Stimulated activated naive CD8-positive, alpha-beta T cell treated with anti-CD3 and anti-CD28 coated beads, Interleukin-15, Interleukin-2, amounts not matched to agents 100 ng/mL and 50 ng/mL, for 24 hours (primary cell): ENCODE results near the gene VAC14.
"Not testable (repeated sequence)": the region's sequence is repeated elsewhere in the genome, so short reads cannot be mapped to it uniquely, and the experiment has no call there.

Experiments used
- H3K27ac Mint-ChIP-seq: one replicate; pipeline ENCODE4 v1.8.0; 2021; ENCODE audit warnings: mild to moderate bottlenecking, mixed read lengths
- H3K27me3 Mint-ChIP-seq: one replicate; pipeline ENCODE4 v1.8.0; 2021; ENCODE audit warnings: mixed read lengths
- H3K36me3 Mint-ChIP-seq: one replicate; pipeline ENCODE4 v1.8.0; 2021; ENCODE audit warnings: low read depth, mixed read lengths
- H3K4me1 Mint-ChIP-seq: one replicate; pipeline ENCODE4 v1.8.0; 2021; ENCODE audit warnings: low read depth, mixed read lengths
- H3K4me3 Mint-ChIP-seq: one replicate; pipeline ENCODE4 v1.8.0; 2021; ENCODE audit warnings: mild to moderate bottlenecking, mixed read lengths
- H3K9me3 Mint-ChIP-seq: one replicate; pipeline ENCODE4 v1.8.0; 2021; ENCODE audit warnings: mixed read lengths

The VAC14 gene

DNA sequence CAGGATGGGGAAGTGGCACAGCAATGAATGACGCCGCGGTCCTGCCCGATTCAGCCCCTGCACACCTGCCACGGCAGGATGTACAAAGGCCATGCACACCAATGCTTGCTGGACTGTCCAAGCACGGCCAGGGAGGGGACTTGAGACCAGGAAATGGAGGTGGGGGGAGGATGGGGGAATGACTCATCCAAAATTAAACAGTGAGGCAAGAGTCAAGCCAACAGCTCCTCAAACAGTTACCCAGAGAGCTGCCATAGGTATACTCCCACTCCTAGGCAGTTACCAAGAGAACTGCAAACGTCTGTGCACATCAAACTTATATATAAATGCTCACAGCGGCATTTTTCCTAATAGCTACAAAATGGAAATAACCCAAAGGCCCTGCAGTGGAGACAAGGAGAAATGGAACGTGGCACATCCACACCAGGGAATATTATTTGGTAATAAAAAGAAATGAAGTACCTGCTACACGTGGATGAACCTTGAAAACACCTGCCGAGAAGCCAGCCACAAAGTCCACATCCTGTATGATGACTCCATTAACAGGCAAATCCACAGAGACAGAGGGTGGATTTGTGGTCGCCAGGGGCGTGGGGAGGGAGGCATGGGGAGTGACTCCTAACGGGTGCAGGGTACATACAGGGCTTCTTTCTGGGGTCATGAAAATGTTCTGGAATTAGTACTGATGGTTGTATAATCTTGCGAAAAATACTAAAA, 54.1 kb downstream of the VAC14 start:
- Mint-ChIP-seq H3K9me3 (no peaks in the 10 kb centered on the region), H3K4me3 (no peak overlapping the region), H3K27me3 (no peaks in the 10 kb centered on the region), H3K36me3 (peaks cover 16% of the 10 kb centered on the region), H3K27ac (peak overlapping the region; percentile 79), H3K4me1 (peaks cover 28% of the 10 kb centered on the region)

DNA sequence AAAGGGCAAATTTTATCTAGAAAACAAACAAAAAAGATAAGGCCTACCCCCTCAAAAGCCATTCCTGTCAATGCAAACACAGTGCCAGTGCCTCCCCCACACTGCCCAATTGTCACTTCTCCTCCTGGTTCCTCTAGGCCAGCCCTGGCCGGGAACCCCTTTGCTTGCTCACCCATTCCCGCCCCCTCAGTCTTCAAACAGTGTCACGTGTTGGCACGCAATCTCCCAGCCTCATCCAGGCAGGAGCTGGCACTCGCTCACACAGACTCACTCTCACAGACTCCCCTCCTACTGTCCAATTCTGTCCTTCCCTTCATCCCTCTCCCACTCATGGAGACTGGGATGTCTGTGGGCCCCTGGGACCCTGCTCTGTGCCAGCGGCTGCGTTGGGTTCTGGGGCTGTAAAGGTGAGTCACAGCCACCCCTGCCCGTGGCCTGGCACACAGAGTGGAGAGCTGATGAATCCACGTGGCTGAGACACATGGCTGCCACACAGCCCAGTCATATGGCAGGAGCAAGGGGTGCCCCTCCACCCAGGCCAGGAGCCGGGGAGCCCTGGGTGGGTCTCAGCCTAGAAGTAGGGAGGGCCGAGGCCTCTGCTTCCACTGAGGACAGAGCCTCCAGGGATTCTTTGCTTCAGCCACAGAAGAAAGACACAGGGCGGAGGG, 54.8 kb downstream of the VAC14 start:
- H3K4me1 Mint-ChIP-seq, result peaks cover 34% of the 10 kb centered on the region
- H3K36me3 Mint-ChIP-seq, result peaks cover 22% of the 10 kb centered on the region
- no peaks in the 10 kb centered on the region for H3K27me3 Mint-ChIP-seq
- H3K4me3 Mint-ChIP-seq, result no peak overlapping the region
- peak overlapping the region; percentile 79 for H3K27ac Mint-ChIP-seq
- no peaks in the 10 kb centered on the region for H3K9me3 Mint-ChIP-seq

DNA sequence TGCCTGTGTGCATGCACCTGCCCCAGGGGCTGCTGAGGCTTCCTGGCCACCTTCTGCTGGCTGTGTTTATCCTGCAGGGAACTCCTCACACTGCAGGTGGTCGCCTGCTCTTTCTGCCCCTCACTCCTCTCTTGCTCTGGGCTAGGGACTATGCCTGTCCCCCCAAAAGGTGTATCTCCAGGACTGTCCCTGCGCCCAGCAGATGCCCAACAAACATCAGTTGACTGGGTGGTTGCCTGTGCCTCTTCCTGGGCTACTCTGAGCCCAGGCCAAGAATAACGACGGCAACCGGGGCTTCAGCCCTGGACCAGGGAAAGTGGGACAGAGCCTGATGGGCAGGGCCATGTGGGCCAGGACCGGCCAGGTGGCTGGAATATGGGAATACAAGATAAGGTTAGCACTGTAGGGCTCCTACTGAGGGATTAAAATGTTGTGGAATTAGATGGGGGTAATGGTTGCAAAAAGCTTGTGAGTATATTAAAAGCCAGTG, 55.4 kb downstream of the VAC14 start:
- no peak overlapping the region for H3K4me3 Mint-ChIP-seq
- no peaks in the 10 kb centered on the region for H3K9me3 Mint-ChIP-seq
- H3K27me3 Mint-ChIP-seq, result no peaks in the 10 kb centered on the region
- peaks cover 40% of the 10 kb centered on the region for H3K4me1 Mint-ChIP-seq
- H3K27ac Mint-ChIP-seq, result no peak overlapping the region
- peaks cover 26% of the 10 kb centered on the region for H3K36me3 Mint-ChIP-seq

DNA sequence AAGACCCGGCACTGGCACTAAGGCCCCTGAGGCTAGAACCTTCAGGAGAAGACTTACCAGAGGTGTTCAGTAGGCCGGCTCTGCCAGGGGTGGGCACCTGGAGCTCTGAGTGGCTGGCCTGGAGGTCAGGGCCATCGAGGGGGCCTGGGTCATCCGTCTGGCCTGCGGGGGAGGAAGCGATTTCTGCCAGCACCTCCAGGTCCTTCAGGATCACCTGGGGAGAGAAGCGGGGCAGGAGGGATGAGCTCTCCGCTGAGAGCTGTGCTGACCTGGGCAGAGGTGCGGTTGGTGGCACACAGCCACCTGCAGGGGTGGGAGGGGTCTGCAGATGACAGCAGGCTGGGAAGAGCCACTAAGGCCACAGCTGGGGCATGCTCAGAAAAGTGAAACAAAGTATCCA, 56.6 kb downstream of the VAC14 start:
- Mint-ChIP-seq H3K27me3 (no peaks in the 10 kb centered on the region), H3K9me3 (no peaks in the 10 kb centered on the region), H3K36me3 (peaks cover 26% of the 10 kb centered on the region), H3K4me1 (peaks cover 52% of the 10 kb centered on the region), H3K27ac (no peak overlapping the region), H3K4me3 (no peak overlapping the region)

DNA sequence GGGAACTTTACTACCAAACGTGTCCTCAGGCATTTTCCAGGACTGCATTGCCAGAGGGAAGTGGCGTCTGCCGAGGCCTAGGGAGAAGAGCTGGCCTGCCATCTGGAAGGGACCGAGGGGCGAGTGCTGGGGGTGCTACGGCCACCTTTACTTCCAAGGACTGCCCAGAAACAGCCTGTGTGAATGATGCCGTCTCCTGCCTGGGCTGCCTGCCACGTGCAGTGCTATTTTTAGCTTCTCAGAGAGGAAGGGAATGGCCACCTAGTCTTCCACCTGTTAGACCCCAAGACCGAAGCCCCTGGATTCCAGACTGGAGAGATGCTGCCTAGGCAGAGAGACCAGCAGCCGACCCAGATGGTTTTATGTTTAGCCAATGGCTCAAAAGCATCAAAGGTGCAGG, 57.2 kb downstream of the VAC14 start:
- Mint-ChIP-seq H3K27me3 (no peaks in the 10 kb centered on the region), H3K36me3 (peaks cover 29% of the 10 kb centered on the region), H3K27ac (no peak overlapping the region), H3K9me3 (no peaks in the 10 kb centered on the region), H3K4me3 (no peak overlapping the region), H3K4me1 (peaks cover 58% of the 10 kb centered on the region)

DNA sequence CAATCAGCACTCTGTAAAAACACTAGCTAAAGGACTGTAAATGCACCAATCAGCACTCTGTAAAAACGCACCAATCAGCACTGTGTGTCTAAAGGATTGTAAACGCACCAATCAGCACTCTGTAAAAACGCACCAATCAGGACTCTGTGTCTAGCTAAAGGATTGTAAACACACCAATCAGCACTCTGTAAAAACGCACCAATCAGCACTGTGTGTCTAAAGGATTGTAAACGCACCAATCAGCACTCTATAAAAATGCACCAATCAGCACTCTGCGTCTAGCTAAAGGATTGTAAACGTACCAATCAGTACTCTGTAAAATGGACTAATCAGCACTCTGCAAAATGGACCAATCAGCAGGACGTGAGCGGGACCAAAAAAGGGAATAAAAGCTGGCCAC, 58.0 kb downstream of the VAC14 start:
- not testable (repeated sequence) for H3K9me3 Mint-ChIP-seq, H3K27me3 Mint-ChIP-seq, H3K27ac Mint-ChIP-seq, H3K4me3 Mint-ChIP-seq
- H3K4me1 Mint-ChIP-seq, result peaks cover 63% of the 10 kb centered on the region
- peaks cover 29% of the 10 kb centered on the region for H3K36me3 Mint-ChIP-seq

DNA sequence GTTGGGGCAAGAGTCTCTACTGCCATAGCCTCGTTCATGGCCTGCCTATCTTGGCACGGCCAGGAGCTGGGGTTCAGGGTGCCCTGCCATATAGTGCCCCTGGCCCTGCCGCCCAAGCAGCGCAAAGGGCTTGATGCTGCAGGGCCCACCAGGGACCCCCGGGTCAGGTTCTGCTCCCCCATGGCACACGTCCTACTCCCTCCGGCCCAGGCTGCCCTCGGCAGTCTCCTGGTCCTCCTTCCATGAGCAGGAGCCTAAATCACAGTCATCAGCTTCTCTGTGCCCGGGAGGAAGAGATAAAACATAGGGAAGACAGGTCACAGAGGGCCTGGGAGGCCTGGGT, 59.2 kb downstream of the VAC14 start:
- Mint-ChIP-seq H3K9me3 (no peaks in the 10 kb centered on the region), H3K36me3 (peaks cover 29% of the 10 kb centered on the region), H3K27ac (peak overlapping the region; percentile 82), H3K27me3 (no peaks in the 10 kb centered on the region), H3K4me1 (peaks cover 63% of the 10 kb centered on the region), H3K4me3 (no peak overlapping the region)

DNA sequence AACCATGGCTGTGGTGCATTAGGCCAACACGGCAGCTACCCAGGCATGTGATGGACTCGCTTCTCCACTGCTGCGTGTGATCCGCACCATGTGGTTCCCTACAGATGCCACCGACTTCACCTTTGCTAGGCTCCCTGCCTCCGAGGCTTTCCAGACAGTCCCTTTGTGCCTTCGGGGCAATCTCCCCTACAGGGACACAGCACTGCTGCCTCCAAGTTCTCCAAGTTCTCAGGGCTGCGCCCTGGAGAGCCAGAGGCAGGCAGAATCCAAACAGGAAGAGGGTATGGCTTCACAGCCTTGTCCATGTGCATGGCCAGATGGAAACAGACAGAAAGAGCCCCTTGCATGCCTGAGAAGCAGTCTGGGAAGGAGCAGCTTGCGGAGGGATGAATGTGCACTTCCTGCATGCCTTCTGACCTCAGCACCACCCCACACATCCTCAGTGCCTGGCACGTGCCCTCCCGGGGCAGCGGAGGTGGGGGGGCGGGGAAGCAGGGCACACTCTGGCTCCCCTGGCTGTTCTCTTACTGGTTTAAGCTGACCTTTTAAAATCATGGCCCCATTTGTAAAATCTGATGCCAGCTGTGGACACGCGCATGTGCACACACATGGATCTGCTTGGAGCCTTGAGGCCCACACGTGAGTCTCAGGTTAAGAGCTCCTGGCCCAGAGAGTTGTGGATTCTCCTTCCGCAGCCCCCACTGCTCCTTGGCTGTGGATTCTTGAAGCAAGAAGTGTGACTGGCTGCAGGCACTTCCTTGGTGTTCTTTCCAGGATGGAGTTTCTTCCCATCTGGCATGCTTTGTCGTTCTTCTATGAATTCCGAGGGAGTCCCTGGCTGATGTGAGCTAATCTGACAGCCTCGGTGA, 59.8 kb downstream of the VAC14 start:
- Mint-ChIP-seq H3K36me3 (peaks cover 29% of the 10 kb centered on the region), H3K27me3 (no peaks in the 10 kb centered on the region), H3K9me3 (no peaks in the 10 kb centered on the region), H3K27ac (peak overlapping the region; percentile 82), H3K4me3 (no peak overlapping the region), H3K4me1 (peaks cover 63% of the 10 kb centered on the region)

DNA sequence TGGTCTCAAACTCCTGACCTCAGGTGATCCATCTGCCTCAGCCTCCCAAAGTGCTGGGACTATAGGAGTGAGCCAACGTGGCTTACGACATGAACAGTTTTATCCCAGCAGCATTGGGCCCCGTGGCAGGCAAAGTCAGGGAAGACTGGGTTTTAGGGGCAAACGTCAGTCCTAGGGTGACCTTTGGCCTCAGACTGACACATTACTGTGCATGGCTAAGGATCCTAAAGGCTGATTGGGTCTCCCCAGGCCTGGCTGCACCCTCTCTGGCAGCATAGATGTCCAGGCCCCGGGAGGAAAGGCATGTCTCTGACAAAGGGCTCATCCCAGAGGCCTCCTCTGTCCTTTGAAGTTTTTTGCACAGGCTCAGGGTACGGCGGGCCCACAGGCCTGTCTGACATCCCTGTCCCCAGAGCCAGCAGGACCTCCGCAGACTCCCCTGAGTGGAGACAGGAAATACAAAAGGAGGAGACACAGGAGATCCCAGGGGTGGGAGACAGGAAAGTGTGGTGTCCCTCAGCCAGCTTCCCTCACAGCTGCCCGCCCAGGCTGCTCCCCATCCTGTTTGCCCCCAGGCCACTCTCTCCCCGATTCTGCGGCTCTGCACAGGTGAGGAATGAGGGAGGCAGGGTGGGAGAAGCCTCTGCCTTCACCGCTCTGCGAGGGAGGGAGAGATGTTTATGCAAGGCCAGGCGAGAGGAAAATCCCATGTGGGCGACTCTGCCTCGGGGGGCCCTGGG, 60.6 kb downstream of the VAC14 start:
- Mint-ChIP-seq H3K27ac (peak overlapping the region; percentile 82), H3K4me3 (no peak overlapping the region), H3K9me3 (no peaks in the 10 kb centered on the region), H3K36me3 (peaks cover 29% of the 10 kb centered on the region), H3K4me1 (peaks cover 60% of the 10 kb centered on the region), H3K27me3 (no peaks in the 10 kb centered on the region)

DNA sequence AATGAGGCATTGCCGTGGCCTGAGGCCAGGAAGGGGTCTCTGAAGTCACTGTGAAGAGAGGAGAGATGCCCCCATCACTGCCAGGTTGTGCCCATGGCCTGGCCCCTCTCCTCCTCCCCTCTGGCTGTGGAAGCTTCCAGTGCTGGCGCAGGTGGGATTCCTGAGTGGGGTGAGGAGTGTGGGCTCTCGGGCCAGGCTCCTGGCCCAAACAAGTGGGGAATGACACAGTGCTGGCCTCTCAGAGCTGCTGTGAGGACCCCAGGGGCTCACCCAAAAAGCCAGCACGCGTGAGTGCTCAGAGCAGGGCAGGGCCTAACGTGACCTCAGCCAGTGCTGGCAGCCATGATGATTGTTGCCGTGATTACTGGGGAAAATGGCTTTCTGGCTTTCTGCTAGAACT, 61.6 kb downstream of the VAC14 start:
- peaks cover 60% of the 10 kb centered on the region for H3K4me1 Mint-ChIP-seq
- H3K9me3 Mint-ChIP-seq, result no peaks in the 10 kb centered on the region
- H3K36me3 Mint-ChIP-seq, result peaks cover 35% of the 10 kb centered on the region
- no peak overlapping the region for H3K4me3 Mint-ChIP-seq
- peak overlapping the region; percentile 82 for H3K27ac Mint-ChIP-seq
- no peaks in the 10 kb centered on the region for H3K27me3 Mint-ChIP-seq

DNA sequence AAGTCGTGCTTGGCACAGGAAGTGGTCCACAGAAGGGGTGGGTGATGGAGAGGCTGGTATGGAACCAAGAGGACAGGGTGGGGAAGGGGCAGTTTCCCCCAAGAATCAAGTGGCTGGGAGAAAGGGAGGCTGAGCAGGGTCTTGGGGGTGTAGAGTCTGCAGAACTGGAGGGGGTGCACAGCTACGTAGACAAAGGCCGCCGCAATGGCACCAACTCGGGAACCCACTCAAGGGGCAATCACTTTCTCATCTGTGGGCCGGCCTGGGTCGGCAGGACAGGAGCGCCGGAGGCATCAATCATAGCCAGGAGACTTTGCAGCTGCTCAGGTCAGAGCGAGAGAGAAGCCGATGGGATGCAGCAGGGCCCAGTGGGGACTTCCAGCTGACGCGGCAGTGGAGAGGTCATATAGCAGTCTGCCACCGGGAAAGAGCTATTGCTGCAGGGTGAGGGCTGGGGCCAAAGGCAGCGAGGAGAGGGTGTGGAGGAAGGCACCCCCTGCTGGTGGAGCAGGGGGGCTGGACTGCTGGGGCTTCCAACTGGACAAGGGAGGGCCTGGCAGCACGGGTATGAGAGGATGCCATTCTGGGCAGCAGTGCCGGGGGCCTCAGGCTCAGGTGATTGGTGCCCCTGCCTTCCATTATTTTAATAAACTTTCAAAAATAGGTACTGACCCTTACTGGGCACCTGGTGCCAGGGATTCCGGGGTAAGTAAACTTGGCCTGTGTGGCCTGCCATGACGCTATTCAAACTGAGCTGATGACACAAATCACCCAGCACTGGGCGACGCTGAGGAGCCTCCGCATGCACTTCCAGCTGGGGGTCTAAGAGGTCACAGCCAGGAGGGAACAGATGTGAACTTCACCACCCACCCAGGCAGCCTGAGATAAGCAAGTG, 62.6 kb downstream of the VAC14 start:
- Mint-ChIP-seq H3K4me1 (peaks cover 60% of the 10 kb centered on the region), H3K27me3 (no peaks in the 10 kb centered on the region), H3K27ac (peak overlapping the region; percentile 94), H3K9me3 (no peaks in the 10 kb centered on the region), H3K4me3 (peak overlapping the region; percentile 78), H3K36me3 (peaks cover 28% of the 10 kb centered on the region)

DNA sequence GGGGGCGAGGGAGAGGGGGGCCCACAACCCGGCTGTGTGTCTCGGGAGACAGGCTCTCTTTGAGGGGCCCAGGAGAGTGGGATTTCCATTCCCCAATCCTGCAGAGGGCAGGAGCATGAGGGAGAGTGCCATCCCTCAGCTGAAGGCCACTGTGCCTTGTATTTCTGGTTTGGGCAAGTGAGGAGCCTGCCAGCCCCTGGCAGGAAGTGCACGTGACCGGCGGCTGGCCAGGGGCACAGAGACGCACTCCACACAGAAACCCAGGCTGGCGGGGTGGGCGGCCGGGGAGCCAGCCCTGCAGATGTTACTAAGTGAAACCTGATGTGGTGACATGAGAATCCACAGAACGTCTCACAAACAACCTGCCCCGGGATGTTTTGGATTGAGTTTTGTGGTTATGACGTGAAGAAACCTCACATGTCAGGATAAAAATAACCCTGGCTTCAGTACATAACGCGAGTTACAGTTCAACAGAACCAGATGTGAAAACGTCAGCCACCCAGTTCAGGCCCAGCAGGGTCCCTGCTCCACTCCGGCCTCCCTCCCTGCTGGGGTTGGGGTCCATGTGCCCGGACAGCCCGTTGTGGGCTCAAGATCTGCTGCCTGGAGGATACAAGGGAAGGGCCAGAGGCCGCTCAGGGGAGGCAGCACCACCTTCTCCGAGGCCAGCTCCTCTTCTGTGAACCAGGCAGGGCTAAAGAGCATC, 63.4 kb downstream of the VAC14 start:
- Mint-ChIP-seq H3K36me3 (peaks cover 25% of the 10 kb centered on the region), H3K4me3 (peak overlapping the region; percentile 78)

More for the DNA sequence above, 63.4 kb downstream of the VAC14 start:
- peaks cover 60% of the 10 kb centered on the region for H3K4me1 Mint-ChIP-seq
- no peaks in the 10 kb centered on the region for H3K27me3 Mint-ChIP-seq
- peak overlapping the region; percentile 94 for H3K27ac Mint-ChIP-seq
- H3K9me3 Mint-ChIP-seq, result no peaks in the 10 kb centered on the region
